Thyroid gland (tissue), 4 donors: ENCODE measurements around the gene MUC4.

Source experiments
- POLR2A ChIP-seq, 2 donors: fragments of 450-650 bp; IDR thresholded peaks; one replicate each; pipeline ENCODE4 v1.6.1; 2017; ENCODE audit warnings: antibody characterized with exemption in 2 of 2, mild to moderate bottlenecking in 2 of 2, moderate library complexity in 1 of 2
- TF ChIP-seq, protein P1 (sequence below), 6 experiments: fragments of 200-600 bp in 3 of 6; fragments of 450-650 bp in 3 of 6; sonication (generic) in 3 of 6; IDR thresholded peaks; one replicate each; pipeline ENCODE4 v1.5.1; 2016 to 2019; ENCODE audit warnings: antibody characterized with exemption in 6 of 6, mild to moderate bottlenecking in 2 of 6, inconsistent platforms in 1 of 6, moderate library complexity in 1 of 6

DNA sequence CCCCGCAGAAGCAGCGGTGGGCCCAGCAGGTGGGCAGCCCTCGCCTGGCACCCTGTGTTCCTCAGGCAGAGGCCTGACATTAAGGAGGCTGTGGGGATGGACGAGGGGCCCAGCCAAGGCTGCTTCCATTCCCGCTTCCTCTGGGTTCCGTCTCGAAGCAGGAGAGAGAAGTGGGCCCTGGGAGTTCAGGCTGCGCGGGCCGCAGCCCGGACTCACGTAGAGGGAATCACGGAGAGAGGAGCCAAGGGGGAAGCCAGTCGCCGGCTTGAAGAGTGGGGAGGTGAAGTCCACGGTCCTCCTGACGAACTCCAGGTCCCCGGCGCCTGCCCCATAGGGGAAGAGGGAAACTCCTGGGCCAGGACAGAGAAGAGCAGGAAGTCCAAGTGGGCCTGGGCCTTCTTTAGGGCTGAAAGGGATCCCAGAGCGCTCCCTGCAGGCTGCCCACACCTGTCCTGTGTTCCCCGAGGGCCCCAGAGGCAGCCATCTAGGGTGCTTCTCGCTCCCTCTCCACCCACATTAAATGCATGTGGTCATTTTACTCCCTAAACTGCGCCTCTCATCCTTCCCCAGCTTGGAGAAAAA, 37.7 kb downstream of the MUC4 start:
- TF ChIP-seq, protein P1, sequence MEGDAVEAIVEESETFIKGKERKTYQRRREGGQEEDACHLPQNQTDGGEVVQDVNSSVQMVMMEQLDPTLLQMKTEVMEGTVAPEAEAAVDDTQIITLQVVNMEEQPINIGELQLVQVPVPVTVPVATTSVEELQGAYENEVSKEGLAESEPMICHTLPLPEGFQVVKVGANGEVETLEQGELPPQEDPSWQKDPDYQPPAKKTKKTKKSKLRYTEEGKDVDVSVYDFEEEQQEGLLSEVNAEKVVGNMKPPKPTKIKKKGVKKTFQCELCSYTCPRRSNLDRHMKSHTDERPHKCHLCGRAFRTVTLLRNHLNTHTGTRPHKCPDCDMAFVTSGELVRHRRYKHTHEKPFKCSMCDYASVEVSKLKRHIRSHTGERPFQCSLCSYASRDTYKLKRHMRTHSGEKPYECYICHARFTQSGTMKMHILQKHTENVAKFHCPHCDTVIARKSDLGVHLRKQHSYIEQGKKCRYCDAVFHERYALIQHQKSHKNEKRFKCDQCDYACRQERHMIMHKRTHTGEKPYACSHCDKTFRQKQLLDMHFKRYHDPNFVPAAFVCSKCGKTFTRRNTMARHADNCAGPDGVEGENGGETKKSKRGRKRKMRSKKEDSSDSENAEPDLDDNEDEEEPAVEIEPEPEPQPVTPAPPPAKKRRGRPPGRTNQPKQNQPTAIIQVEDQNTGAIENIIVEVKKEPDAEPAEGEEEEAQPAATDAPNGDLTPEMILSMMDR (IDR thresholded peaks at IDR 0.05) = no peak
- TF ChIP-seq POLR2A (IDR thresholded peaks at IDR 0.05) = no peak
